Hair follicle dermal papilla cell (primary cell): ENCODE results near the gene TCF3. TPM values are rescaled to one million over a fixed set of nuclear protein-coding genes. Genes with fewer than 3 reads are reported as not detected.

ENCODE experiments used
- small RNA-seq: library from RNA; depleted of rRNA; stranded (forward); fragments of <200 nt; gene quantifications from one replicate; pipeline ENCODE3, GENCODE V24; 2012
- total RNA-seq: library from RNA; depleted of rRNA; stranded (reverse); fragments of >200 nt; gene quantifications from 2 replicates; pipeline ENCODE4 v1.2.3, GENCODE V29; 2012

The TCF3 gene
- 69.8 and 102 TPM in 2 replicates for total RNA-seq

GRCh38 chr19:1652471-1653299, at the start of gene TCF3:
TSS of gene TCF3 (minus strand) at chr19:1652615. CDS start at chr19:1650248, 2,367 bp downstream.

GRCh38 chr19:1605236-1606137, 46.9 kb downstream of the TCF3 start, which contains the start of gene UQCR11:
TSS of gene UQCR11 (minus strand) at chr19:1605462. CDS start at chr19:1605409, 53 bp downstream.

GRCh38 chr19:1592755-1593500, 59.5 kb downstream of the TCF3 start, which contains the start of gene MBD3:
TSS of gene MBD3 (minus strand) at chr19:1592865. CDS start at chr19:1592631, 234 bp downstream.

GRCh38 chr19:1568320-1569019, 83.9 kb downstream of the TCF3 start, which contains the start of gene MEX3D:
TSS of gene MEX3D (minus strand) at chr19:1568325. CDS start at chr19:1568058, 267 bp downstream.

Small RNA genes within 50 kb of the gene (small RNA-seq; reads per million reads assigned to genes)
- gene AC005943.2 (not detected), gene RN7SL477P (not detected), gene RNU6-1223P (not detected)

Other genes with a start within 250 kb of the TCF3 start
- gene DAZAP1, start 245.0 kb downstream of the TCF3 start, total RNA-seq: 50.6 TPM in 2 replicates
- gene RPS15, start 214.2 kb downstream of the TCF3 start, total RNA-seq: 301 and 458 TPM in 2 replicates
- 0.49 and 0.81 TPM in 2 replicates for gene APC2, start 202.5 kb downstream of the TCF3 start, total RNA-seq
- 27.8 and 37.2 TPM in 2 replicates for gene C19orf25, start 173.4 kb downstream of the TCF3 start, total RNA-seq
- gene PCSK4, start 162.3 kb downstream of the TCF3 start, total RNA-seq: 2.3 and 2.8 TPM in 2 replicates
- gene REEP6, start 161.4 kb downstream of the TCF3 start, total RNA-seq: 1.3 and 1.8 TPM in 2 replicates
- gene ADAMTSL5, start 139.6 kb downstream of the TCF3 start, total RNA-seq: 10.4 and 11.3 TPM in 2 replicates
- gene PLK5, start 128.5 kb downstream of the TCF3 start, total RNA-seq: under 0.01 and 0.12 TPM in 2 replicates
- gene MEX3D, start 84.3 kb downstream of the TCF3 start, total RNA-seq: 44.9 and 56.5 TPM in 2 replicates
- 75.4 and 81.9 TPM in 2 replicates for gene MBD3, start 59.8 kb downstream of the TCF3 start, total RNA-seq
- gene UQCR11, start 47.2 kb downstream of the TCF3 start, total RNA-seq: 29.8 and 34.6 TPM in 2 replicates
- not detected in 2 replicates for gene ONECUT3, start 100.9 kb upstream of the TCF3 start, total RNA-seq
- gene ATP8B3, start 159.7 kb upstream of the TCF3 start, total RNA-seq: 1.8 and 2.1 TPM in 2 replicates
- 12.5 and 15.3 TPM in 2 replicates for gene REXO1, start 195.9 kb upstream of the TCF3 start, total RNA-seq
- gene KLF16, start 211.0 kb upstream of the TCF3 start, total RNA-seq: 17.5 and 18.0 TPM in 2 replicates
- gene ABHD17A, start 232.9 kb upstream of the TCF3 start, total RNA-seq: 63.3 and 75.2 TPM in 2 replicates